Body of pancreas (tissue), 4 donors: ENCODE measurements around the gene FOXO1. TPM values are rescaled to one million over a fixed set of nuclear protein-coding genes. Genes with fewer than 3 reads are reported as not detected.

Experiments
- ATAC-seq: fragments of 150-250 bp; one replicate; pipeline ENCODE4 v1.9.1; 2016
- DNase-seq, 4 donors: peaks; one replicate each; pipeline ENCODE4 v3.0.0-alpha.2; 2019
- H3K27ac ChIP-seq, 4 donors: fragments of 200-600 bp; sonication (generic); 1 replicate in 3 of 4; 2 replicates in 1 of 4; pipeline versions ENCODE4 v1.5.1 to v1.6.1; 2016 to 2019; ENCODE audit warnings: mild to moderate bottlenecking in 1 of 4, mixed read lengths in 1 of 4, moderate library complexity in 1 of 4
- H3K27me3 ChIP-seq, 2 donors: fragments of 200-600 bp; sonication (generic); one replicate each; pipeline ENCODE4 v1.6.0; 2016; ENCODE audit warnings: mild to moderate bottlenecking in 1 of 2
- H3K36me3 ChIP-seq, 2 donors: fragments of 200-600 bp; sonication (generic); replicated peaks in 1 of 2; 2 replicates each; pipeline ENCODE4 v1.5.1; 2016; ENCODE audit warnings: low read depth in 2 of 2; ENCODE audit not compliant: insufficient read depth in 1 of 2
- H3K4me1 ChIP-seq: fragments of 200-600 bp; sonication (generic); one replicate; pipeline ENCODE4 v1.6.0; 2016
- H3K4me3 ChIP-seq, 2 donors: fragments of 200-600 bp; sonication (generic); 1 replicate in 1 of 2; 2 replicates in 1 of 2; pipeline ENCODE4 v1.5.1; 2016 to 2019
- H3K9me3 ChIP-seq, 3 donors: fragments of 200-600 bp; sonication (generic); 1 replicate in 2 of 3; 2 replicates in 1 of 3; pipeline ENCODE4 v1.5.1; 2016
- POLR2A ChIP-seq, 3 donors: fragments of 450-650 bp; IDR thresholded peaks; one replicate each; pipeline ENCODE4 v1.6.1; 2016; ENCODE audit warnings: antibody characterized with exemption in 3 of 3, mild to moderate bottlenecking in 2 of 3
- WGBS, 2 donors: methylation state at CpG; one replicate each; pipeline ENCODE4 v1.1.5; 2017; 5-methylcytosine and 5-hydroxymethylcytosine counted together
- intact Hi-C: fragments of 100-400 bp; cut with DNase I; formaldehyde crosslinking; loops from one replicate; pipeline ENCODE4 v1.15.1; 2023
- total RNA-seq, 2 donors: library from RNA; depleted of rRNA; stranded (reverse); fragments of >200 nt; gene quantifications; one replicate each; pipeline ENCODE4 v1.1.0, GENCODE V29; 2016
- TF ChIP-seq, protein P1 (sequence below), 7 experiments: fragments of 450-650 bp in 4 of 7; fragments of 200-600 bp in 3 of 7; sonication (generic) in 3 of 7; IDR thresholded peaks; one replicate each; pipeline ENCODE4 v1.5.1; 2016 to 2019; ENCODE audit warnings: antibody characterized with exemption in 7 of 7

The FOXO1 gene
- total RNA-seq, 2 donors from 2014 or later, result 24.1 to 51.1 TPM

DNA sequence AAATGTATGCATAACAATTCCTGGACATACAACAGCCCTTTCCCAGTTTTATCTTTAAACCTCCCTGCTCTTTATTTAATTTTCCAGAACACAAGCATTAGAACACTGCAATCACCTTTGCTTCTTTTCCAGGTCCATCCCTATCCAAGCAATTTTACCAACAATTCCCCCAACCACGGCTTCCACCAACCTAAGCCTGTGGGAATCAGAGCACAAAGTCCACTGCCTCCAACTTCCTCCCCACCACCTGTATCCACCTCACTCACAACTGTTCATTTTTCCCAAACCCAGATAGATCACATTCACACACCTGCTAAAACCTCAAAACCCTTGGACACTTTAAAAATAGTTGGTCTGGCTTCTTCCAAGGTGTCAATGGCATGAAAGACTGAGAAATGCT is 39.5 kb downstream of the FOXO1 start:
- WGBS, 2 donors, result 33 to 52% methylated on average over 1 of the region's 1 CpG
- H3K36me3 ChIP-seq, result no peaks in the 10 kb centered on the region
- ATAC-seq (peak; percentile 47), DNase-seq (peak in 1 of 4 donors; percentile 30)
- H3K4me3 ChIP-seq, result no peak overlapping the region
- no peak overlapping the region for H3K27ac ChIP-seq
- no peaks in the 10 kb centered on the region for H3K27me3 ChIP-seq
- no peaks in the 10 kb centered on the region for H3K9me3 ChIP-seq
- peaks cover 75% of the 10 kb centered on the region for H3K4me1 ChIP-seq
- no peak for TF ChIP-seq POLR2A (IDR thresholded peaks at IDR 0.05)
- TF ChIP-seq, protein P1, sequence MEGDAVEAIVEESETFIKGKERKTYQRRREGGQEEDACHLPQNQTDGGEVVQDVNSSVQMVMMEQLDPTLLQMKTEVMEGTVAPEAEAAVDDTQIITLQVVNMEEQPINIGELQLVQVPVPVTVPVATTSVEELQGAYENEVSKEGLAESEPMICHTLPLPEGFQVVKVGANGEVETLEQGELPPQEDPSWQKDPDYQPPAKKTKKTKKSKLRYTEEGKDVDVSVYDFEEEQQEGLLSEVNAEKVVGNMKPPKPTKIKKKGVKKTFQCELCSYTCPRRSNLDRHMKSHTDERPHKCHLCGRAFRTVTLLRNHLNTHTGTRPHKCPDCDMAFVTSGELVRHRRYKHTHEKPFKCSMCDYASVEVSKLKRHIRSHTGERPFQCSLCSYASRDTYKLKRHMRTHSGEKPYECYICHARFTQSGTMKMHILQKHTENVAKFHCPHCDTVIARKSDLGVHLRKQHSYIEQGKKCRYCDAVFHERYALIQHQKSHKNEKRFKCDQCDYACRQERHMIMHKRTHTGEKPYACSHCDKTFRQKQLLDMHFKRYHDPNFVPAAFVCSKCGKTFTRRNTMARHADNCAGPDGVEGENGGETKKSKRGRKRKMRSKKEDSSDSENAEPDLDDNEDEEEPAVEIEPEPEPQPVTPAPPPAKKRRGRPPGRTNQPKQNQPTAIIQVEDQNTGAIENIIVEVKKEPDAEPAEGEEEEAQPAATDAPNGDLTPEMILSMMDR (IDR thresholded peaks at IDR 0.05), result no peak
- intact Hi-C loops, result no loop called here

DNA sequence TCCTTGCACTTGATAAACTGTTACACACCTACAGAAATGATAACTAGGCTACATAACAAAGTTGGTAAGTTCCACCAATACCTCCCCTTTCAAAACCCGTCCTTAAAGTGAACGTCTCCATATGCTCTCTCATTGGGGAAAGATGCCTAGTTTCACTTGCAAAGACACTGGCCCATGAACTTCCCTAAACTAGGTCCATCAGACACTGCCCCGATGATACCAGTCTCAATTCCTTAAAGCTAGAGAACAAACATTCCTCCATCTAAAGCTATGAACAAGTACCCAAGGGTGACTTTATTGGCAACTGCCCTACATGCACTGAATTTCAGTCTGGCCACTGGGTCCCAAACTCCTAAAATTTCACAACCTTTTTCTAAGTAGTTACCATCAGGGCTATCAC is 39.9 kb downstream of the FOXO1 start:
- 46 to 68% methylated on average over 3 of the region's 3 CpGs for WGBS, 2 donors
- intact Hi-C loops, result no loop called here
- H3K27ac ChIP-seq, result no peak overlapping the region
- no peak for ATAC-seq
- H3K27me3 ChIP-seq, result no peaks in the 10 kb centered on the region
- H3K4me3 ChIP-seq, result no peak overlapping the region
- DNase-seq, result no peak
- no peaks in the 10 kb centered on the region for H3K36me3 ChIP-seq
- H3K4me1 ChIP-seq, result peaks cover 73% of the 10 kb centered on the region
- no peaks in the 10 kb centered on the region for H3K9me3 ChIP-seq
- TF ChIP-seq POLR2A (IDR thresholded peaks at IDR 0.05), result no peak
- TF ChIP-seq, protein P1 (IDR thresholded peaks at IDR 0.05), result no peak

DNA sequence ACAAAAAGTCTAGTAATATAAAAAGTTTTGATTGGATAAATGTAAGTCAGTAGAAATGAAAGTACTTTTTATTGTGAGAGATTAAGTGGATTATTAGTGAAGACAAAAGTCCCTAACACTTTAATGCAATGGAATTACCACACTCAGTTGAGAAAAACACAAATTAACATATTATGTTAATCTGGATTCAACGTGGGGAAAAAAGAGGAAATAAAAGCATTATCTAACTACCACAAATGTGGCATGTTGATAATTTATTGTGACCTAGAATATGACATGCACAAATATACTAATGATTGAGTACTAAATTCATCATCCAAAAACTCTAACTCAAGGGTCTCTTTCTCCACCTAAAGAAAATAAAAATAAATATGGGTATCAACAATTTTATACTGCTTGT is 41.5 kb downstream of the FOXO1 start:
- ATAC-seq, result no peak
- peaks cover 73% of the 10 kb centered on the region for H3K4me1 ChIP-seq
- H3K27ac ChIP-seq, result no peak overlapping the region
- H3K36me3 ChIP-seq, result no peaks in the 10 kb centered on the region
- 0 to 6% methylated on average over 1 of the region's 1 CpG for WGBS, 2 donors
- intact Hi-C loops, result no loop called here
- no peak overlapping the region for H3K4me3 ChIP-seq
- H3K9me3 ChIP-seq, result no peaks in the 10 kb centered on the region
- H3K27me3 ChIP-seq, result no peaks in the 10 kb centered on the region
- DNase-seq, result no peak
- TF ChIP-seq, protein P1 (IDR thresholded peaks at IDR 0.05), result no peak
- no peak for TF ChIP-seq POLR2A (IDR thresholded peaks at IDR 0.05)

DNA sequence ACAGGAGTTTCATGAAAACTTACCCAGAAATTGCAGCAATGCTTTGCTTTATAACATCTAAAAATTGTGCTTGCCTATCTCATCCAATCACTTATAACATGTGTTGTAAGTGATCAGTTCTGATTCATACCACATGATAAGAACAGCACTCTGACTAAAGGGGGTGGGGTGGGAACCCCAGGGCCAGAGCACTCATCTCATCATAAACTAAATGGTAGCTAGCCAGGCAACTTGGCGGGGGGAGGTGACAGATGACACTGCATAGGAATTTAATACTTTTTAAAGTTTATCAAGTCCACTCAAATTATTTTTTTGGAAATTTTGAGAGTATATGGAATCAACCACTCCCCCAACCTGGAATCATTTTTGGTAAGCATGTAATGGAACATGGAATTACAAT is 42.1 kb downstream of the FOXO1 start:
- Histone ChIP-seq H3K36me3 (no peaks in the 10 kb centered on the region), H3K4me3 (no peak overlapping the region), H3K27ac (no peak overlapping the region), H3K27me3 (no peaks in the 10 kb centered on the region), H3K9me3 (no peaks in the 10 kb centered on the region), H3K4me1 (peaks cover 73% of the 10 kb centered on the region)
- ATAC-seq (no peak), DNase-seq (no peak)
- WGBS, 2 donors, result 90 to 92% methylated on average over 1 of the region's 1 CpG
- intact Hi-C loops, result no loop called here
- TF ChIP-seq POLR2A (IDR thresholded peaks at IDR 0.05), result no peak
- TF ChIP-seq, protein P1 (IDR thresholded peaks at IDR 0.05), result no peak

DNA sequence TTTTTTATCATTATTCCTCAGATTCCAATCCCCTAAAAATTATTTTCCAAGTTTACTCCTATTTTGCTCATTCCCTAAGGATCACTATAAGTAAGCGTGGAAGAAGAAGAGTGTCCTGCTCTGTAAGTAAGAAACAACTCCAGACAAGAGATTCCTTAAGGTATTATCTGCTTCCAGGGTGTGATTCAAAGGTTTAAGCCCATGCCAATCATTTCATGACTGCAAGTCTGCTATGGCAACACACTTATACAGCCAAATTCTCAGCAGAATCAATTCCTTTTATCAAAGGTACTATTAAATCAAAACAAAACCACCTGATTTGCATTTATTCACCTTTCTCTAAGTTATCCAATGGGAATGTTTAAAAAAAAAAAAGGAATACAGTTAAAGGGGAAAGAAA is 43.7 kb downstream of the FOXO1 start:
- 94 to 97% methylated on average over 1 of the region's 1 CpG for WGBS, 2 donors
- DNase-seq (no peak), ATAC-seq (no peak)
- H3K27me3 ChIP-seq, result no peaks in the 10 kb centered on the region
- no peak for TF ChIP-seq POLR2A (IDR thresholded peaks at IDR 0.05)
- TF ChIP-seq, protein P1 (IDR thresholded peaks at IDR 0.05), result no peak
- H3K36me3 ChIP-seq, result no peaks in the 10 kb centered on the region
- intact Hi-C loops, result no loop called here
- no peaks in the 10 kb centered on the region for H3K9me3 ChIP-seq
- peaks cover 87% of the 10 kb centered on the region for H3K4me1 ChIP-seq
- H3K4me3 ChIP-seq, result no peak overlapping the region
- H3K27ac ChIP-seq, result no peak overlapping the region
